Endometrial microvascular endothelial cells (primary cell): ENCODE measurements around the gene STAP2. TPM values are rescaled to one million over a fixed set of nuclear protein-coding genes. Genes with fewer than 3 reads are reported as not detected.
"Not testable (repeated sequence)": the region's sequence is repeated elsewhere in the genome, so short reads cannot be mapped to it uniquely, and the experiment has no call there.

Experiments used
- in situ Hi-C: cut with HindIII; loops from 2 replicates; pipeline ENCODE4 v1.10.0; 2017; ENCODE audit warnings: low sequenced_read_pairs, low pct_unique_long_range_greater_than_20kb; ENCODE audit errors: inconsistent ontology term
- total RNA-seq: library from RNA; depleted of rRNA; stranded (reverse); fragments of >200 nt; gene quantifications from one replicate; pipeline ENCODE4 v1.2.3, GENCODE V29; 2015; ENCODE audit errors: inconsistent ontology term

Gene STAP2
- total RNA-seq, 1 donor from 2014 or later: 15.0 TPM

DNA sequence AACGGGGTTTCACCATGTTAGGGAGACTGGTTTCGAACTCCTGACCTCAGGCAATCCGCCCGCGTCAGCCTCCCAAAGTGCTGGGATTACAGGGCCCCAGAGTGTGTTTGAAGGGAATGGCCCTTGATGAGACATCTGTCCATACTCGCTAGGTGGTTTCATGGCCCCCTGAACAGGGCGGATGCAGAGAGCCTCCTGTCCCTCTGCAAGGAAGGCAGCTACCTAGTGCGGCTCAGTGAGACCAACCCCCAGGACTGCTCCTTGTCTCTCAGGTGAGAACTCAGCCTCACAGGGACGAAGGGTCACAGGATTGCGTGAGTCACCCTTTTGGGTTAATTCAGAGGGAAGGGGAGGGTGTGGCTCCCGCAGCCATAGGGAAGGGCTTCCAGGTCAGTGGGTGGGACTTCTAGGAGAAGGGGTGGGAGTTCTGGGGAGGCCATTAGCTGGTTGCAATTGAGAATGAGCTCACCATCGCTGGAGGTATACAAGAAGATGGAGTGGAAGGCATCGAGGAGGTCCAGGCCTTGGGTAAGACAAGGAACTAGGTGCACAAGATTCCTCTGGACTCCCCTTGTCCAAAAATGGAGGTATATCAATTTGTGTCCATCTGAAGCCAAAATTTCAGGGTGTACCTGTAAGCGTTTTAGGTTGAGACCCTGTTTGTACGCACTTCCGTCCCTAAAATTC lies 50.4 kb downstream of the STAP2 start:
- in situ Hi-C loops: no loop called here

DNA sequence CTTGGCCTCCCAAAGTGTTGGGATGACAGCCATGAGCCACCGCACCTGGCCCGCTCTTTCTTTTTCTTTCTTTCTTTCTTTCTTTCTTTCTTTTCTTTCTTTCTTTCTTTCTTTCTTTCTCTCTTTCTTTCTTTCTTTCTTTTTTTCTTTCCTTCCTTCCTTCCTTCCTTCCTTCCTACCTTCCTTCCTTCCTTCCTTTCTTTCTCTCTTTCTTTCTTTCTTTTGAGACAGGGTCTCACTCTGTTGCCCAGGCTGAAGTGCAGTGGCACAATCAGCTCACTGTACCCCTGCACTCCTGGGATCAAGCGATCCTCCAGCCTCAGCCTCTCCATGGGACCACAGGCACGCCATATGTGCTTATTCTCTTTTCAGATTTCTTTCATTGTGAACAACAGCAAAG lies 52.5 kb downstream of the STAP2 start:
- in situ Hi-C loops: not testable (repeated sequence)

DNA sequence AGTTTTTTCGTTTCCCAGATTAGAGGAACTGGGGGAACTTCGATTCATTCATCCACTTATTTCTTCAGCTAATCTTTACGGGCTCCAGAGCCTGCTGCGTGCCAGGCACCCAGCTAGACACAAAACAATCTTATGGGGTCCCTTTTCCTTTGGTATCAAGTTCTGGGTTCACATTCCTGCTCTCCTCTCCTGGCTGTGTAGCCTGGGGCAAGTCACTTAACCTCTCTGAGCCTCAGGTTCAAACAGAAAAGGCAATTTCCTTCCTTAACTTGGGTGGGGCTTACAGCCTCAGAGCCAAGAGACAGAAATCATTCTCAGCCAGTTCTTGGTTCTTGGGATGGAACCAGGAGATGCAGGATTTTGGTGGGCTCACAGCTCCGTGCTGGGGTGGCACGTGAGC lies 53.7 kb downstream of the STAP2 start:
- in situ Hi-C loops: no loop called here

DNA sequence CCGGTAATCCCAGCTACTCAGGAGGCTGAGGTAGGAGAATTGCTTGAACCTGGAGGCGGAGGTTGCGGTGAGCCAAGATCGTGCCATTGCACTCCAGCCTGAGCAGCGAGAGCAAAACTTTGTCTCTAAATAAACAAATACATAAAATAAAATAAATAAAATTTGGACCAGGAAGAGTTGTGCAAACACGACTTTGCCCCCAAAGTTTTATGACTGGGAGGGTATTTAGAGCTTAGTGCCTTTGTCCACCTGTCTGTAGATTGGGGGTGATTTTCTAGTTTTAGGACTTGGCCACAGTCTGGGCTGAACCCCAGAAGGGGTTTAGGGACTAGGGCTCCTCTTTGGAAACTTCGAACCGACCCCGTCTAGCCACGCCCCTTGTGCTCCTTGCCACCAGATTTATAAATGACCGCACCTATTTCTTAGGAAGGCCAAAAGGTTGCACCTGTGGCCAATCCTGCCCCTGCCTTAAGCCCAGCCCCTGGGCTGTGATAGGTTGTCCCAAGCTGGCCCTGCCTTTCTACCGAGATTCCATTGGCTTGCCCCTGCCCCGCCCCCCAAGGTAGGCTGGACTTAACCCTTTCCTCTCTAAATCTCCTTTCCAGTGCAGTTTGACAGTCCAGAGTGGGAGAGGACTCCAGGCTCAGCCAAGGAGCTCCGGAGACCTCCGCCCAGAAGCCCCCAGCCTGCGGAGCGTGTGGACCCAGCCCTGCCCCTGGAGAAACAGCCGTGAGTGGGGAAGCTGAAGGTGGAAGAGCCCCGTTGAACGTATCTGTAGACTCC lies 54.3 kb downstream of the STAP2 start:
- in situ Hi-C loops: no loop called here

DNA sequence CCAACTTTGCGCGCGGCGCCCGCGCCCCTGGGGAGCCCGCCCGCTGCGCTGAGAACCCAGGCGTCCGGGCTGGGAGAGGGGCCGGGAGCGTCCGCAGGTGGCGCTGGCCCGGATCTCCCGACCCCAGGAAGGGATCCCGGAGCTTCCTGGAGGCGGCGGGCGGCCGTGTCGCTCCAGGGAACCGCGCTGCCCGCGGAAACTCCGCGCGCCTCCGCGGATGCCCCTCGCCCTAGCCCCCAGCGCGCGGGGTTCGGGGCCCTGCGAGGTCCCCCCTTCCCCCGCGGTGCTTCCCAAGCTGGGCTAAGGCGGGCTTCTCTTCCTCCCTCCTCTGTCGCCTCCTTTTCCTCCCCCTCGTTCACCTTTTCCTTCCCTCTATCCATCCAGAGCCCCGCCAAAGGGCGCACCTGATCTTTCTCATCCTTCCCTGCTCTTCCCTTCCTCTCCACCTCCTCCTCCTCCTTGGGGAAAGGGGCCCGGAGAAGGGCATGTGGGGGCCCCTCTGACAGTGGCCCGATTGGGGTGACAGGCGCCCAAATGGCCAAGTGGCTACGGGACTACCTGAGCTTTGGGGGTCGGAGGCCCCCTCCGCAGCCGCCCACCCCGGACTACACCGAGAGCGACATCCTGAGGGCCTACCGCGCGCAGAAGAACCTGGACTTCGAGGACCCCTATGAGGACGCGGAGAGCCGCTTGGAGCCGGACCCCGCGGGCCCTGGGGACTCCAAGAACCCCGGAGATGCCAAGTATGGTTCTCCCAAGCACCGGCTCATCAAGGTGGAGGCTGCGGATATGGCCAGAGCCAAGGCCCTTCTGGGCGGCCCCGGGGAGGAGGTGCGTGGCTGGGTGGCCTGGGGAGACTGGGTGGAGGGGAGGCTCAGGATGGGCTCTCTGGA lies 58.9 kb downstream of the STAP2 start:
- in situ Hi-C loops: no loop called here

DNA sequence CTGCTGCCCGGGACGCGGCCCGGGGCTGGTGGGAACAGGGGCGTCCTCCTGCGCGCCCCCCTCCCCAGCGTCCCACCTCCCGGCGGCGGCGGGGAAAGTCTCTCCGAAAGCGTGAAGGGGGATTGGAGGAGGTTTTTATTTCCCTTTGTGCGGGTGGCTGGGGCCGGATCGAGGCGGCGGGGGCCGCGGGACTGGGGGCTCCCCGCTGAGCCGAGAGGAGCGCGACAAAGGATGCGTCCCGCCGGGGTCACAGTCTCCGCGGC lies 59.4 kb downstream of the STAP2 start:
- in situ Hi-C loops: no loop called here

DNA sequence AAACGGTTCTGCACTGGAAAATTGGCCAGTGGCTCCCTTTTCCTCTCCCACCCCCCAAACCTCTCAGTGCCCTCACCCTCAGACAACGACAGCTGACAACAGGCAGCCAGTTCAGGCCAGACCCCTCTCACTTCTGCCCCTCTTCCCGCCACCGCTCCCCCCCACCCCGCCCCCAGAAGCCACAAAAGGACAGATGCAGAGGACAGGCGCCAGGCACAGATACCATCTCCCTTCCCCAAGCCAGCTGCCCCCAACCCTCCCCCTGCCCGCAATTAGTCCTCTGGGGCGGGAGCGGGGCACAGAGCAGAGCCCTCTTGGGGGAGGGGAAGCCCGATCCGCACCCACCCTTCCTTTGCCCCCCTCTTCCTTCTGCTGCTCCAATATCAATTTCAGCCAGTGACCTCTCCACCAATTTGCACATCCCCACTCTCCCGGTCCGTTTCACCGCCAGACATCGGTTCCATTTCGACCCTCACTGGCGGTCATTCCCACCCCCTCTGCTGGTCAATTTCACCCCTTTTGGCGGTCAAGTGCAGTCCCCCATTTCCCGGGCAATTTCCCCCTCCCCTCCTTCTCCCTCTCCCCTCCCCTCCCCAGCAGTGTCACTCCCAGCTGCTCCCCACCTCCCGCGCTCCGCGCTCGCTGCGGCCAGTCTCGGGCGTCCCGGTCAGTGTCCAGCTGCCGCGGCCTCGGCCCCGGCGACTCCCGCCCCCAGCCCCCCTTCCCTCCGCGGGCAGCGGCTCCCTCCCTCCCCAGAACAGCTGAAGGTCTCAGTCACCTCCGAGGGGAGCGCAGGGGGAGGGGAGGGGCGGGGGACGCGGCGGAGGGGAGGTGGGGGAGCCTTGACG lies 60.0 kb downstream of the STAP2 start, which contains the start of gene SHD:
Gene SHD (plus strand): TSS at position 848 of the 848 bp plus-strand sequence. CDS start 798 bp downstream, outside the sequence.
- in situ Hi-C loops: no loop called here

DNA sequence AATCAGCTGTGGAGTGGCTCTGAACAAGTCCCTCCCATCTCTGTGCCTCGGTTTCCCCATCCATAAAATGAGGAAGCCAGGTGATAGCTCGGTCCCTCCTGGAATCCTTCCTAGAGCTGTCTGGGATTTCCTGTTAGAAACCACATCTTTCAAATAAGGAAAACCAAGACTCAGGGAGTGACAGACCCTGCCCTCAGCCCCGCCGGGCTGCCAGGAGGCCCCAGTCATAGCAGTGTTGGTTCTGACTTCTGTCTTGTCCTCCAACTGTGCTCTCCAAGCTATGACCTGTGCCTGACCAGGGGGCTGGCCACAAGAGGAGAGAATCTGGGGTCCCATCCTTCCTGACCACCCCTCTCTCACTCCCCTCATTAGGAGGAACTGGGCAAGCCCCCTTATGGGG lies 60.6 kb downstream of the STAP2 start:
- in situ Hi-C loops: no loop called here

DNA sequence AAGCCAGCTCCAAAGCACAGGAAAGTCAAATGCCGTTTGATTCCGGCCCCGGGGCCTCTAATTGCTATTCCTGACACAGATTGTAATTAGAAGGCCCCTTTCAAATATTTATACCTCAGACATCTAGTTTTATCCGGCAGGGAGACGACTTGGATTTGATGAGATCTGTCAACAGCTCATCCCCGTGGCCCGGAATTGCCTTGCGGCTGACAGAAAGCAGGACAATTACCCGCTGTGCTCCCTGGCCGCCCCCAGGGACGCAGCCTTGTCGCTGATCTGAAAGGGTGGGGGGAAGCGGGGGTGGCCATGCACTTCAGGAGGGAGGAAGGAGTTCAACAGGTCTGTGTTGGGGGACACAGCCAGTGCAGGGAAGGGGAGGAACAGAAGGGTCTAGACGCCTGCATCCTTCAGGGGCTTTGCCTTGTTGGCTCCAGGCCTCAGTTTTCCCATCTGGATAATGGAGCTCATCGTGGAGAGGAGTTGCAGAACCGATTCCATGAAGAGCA lies 61.4 kb downstream of the STAP2 start:
- in situ Hi-C loops: no loop called here

DNA sequence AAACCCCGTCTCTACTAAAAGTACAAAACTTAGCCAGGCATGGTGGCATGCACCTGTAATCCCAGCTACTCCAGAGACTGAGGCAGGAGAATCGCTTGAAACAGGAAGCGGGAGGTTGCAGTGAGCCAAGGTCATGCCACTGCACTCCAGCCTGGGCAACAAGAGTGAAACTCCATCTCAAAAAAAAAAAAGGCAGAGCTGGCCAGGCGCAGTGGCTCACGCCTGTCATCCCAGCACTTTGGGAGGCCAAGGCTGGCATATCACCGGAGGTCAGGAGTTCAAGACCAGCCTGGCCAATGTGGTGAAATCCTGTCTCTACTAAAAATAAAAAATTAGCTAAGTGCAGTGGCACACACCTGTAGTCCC lies 64.3 kb downstream of the STAP2 start:
- in situ Hi-C loops: not testable (repeated sequence)

Other genes with a start within 250 kb of the STAP2 start
- 156 TPM for gene MAP2K2, start 214.7 kb downstream of the STAP2 start, total RNA-seq
- not detected for gene CREB3L3, start 185.2 kb downstream of the STAP2 start, total RNA-seq
- gene SIRT6, start 156.3 kb downstream of the STAP2 start, total RNA-seq: 23.2 TPM
- not detected for gene ANKRD24, start 156.1 kb downstream of the STAP2 start, total RNA-seq
- 1.1 TPM for gene EBI3, start 109.3 kb downstream of the STAP2 start, total RNA-seq
- gene YJU2, start 91.7 kb downstream of the STAP2 start, total RNA-seq: 39.5 TPM
- not detected for gene SHD, start 59.6 kb downstream of the STAP2 start, total RNA-seq
- gene TMIGD2, start 36.4 kb downstream of the STAP2 start, total RNA-seq: not detected
- gene FSD1, start 34.2 kb downstream of the STAP2 start, total RNA-seq: 15.1 TPM
- 3.5 TPM for gene MPND, start 4.7 kb upstream of the STAP2 start, total RNA-seq
- gene SH3GL1, start 61.7 kb upstream of the STAP2 start, total RNA-seq: 128 TPM
- gene CHAF1A, start 63.8 kb upstream of the STAP2 start, total RNA-seq: 21.3 TPM
- gene UBXN6, start 119.0 kb upstream of the STAP2 start, total RNA-seq: 125 TPM
- gene HDGFL2, start 133.5 kb upstream of the STAP2 start, total RNA-seq: 66.1 TPM
- gene PLIN4, start 179.7 kb upstream of the STAP2 start, total RNA-seq: not detected
- gene PLIN5, start 196.4 kb upstream of the STAP2 start, total RNA-seq: not detected
- gene LRG1, start 201.2 kb upstream of the STAP2 start, total RNA-seq: 0.28 TPM
- 220 TPM for gene SEMA6B, start 220.9 kb upstream of the STAP2 start, total RNA-seq